Tibial nerve (tissue), 4 donors: ENCODE data around the gene FBXO30.

Source experiments
- EP300 ChIP-seq, 2 donors: sonication (generic); formaldehyde crosslinking; IDR thresholded peaks; one replicate each; pipeline ENCODE4 v1.6.1; 2017; ENCODE audit warnings: antibody characterized with exemption in 2 of 2, mild to moderate bottlenecking in 1 of 2
- POLR2A ChIP-seq, 2 donors: fragments of 450-650 bp; IDR thresholded peaks; one replicate each; pipeline ENCODE4 v1.6.1; 2017; ENCODE audit warnings: antibody characterized with exemption in 2 of 2, mild to moderate bottlenecking in 2 of 2, moderate library complexity in 2 of 2
- TF ChIP-seq, protein P1 (sequence below), 5 experiments: fragments of 200-600 bp in 3 of 5; fragments of 450-650 bp in 2 of 5; sonication (generic) in 3 of 5; IDR thresholded peaks; one replicate each; pipeline ENCODE4 v1.5.1; 2016 to 2019; ENCODE audit warnings: antibody characterized with exemption in 5 of 5, mild to moderate bottlenecking in 3 of 5, moderate library complexity in 2 of 5

DNA sequence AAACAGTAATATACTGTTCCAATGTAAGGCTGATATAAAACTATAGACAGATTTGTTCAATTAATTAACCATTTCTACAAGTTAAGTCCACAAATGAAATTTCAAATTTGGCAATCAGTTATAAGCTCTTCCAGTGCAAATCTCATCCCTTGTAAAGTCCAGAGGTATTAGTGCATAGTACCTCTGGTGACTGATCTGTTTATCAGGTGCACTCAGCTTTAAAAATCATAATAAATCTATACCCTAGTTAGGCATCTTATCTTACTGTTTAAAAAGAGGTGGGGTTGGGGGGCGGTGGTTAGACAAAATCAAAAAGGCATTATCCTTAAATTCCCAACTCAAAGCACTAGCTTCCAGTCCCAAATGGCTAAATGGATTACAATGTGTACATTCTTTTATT lies 2.9 kb downstream of the FBXO30 start:
- TF ChIP-seq, protein P1, sequence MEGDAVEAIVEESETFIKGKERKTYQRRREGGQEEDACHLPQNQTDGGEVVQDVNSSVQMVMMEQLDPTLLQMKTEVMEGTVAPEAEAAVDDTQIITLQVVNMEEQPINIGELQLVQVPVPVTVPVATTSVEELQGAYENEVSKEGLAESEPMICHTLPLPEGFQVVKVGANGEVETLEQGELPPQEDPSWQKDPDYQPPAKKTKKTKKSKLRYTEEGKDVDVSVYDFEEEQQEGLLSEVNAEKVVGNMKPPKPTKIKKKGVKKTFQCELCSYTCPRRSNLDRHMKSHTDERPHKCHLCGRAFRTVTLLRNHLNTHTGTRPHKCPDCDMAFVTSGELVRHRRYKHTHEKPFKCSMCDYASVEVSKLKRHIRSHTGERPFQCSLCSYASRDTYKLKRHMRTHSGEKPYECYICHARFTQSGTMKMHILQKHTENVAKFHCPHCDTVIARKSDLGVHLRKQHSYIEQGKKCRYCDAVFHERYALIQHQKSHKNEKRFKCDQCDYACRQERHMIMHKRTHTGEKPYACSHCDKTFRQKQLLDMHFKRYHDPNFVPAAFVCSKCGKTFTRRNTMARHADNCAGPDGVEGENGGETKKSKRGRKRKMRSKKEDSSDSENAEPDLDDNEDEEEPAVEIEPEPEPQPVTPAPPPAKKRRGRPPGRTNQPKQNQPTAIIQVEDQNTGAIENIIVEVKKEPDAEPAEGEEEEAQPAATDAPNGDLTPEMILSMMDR (IDR thresholded peaks at IDR 0.05), result no peak
- TF ChIP-seq POLR2A (IDR thresholded peaks at IDR 0.05) (no peak), EP300 (IDR thresholded peaks at IDR 0.05) (no peak)
